OCI-LY7 (cell line): ENCODE measurements around the gene POPDC3. TPM values are rescaled to one million over a fixed set of nuclear protein-coding genes. Genes with fewer than 3 reads are reported as not detected.

ENCODE experiments used
- BruUV-seq: library from RNA; stranded (reverse); fragments of 400-500 nt; replicated peaks from 2 replicates; lab custom pipeline; 2021; lab: Mats Ljungman, UMichigan
- CTCF ChIA-PET: fragments of 300-600 bp; sonication (Branson Sonifier 250); formaldehyde crosslinking; loops from one replicate; lab custom pipeline; 2022; ENCODE audit warnings: antibody characterized with exemption; ENCODE audit not compliant: unreplicated experiment; lab: Charles Lee
- POLR2A ChIA-PET: fragments of 300-600 bp; sonication (Branson Sonifier 250); formaldehyde crosslinking; loops from one replicate; lab custom pipeline; 2022; ENCODE audit warnings: antibody characterized with exemption; lab: Charles Lee
- DNase-seq: peaks from one replicate; pipeline ENCODE4 v3.0.0-alpha.2; 2015; ENCODE audit warnings: low spot score
- H2AFZ ChIP-seq: fragments of 200-600 bp; sonication (generic), shearing (Covaris generic); 2 replicates; pipeline ENCODE4 v1.6.1; 2014; ENCODE audit warnings: mild to moderate bottlenecking, antibody characterized with exemption, low read length, moderate library complexity
- H3K27ac ChIP-seq: fragments of 200-600 bp; sonication (generic); 2 replicates; pipeline ENCODE4 v1.5.1; 2014; ENCODE audit warnings: mixed run types, low read depth, mild to moderate bottlenecking, moderate library complexity, low read length, inconsistent platforms; ENCODE audit not compliant: poor library complexity, severe bottlenecking
- H3K36me3 ChIP-seq: fragments of 200-600 bp; sonication (generic); 2 replicates; pipeline ENCODE4 v1.6.1; 2014; ENCODE audit warnings: mild to moderate bottlenecking, antibody characterized with exemption, low read length, moderate library complexity, mixed read lengths; ENCODE audit not compliant: insufficient read depth
- H3K4me1 ChIP-seq: fragments of 200-600 bp; sonication (generic); 2 replicates; pipeline ENCODE4 v1.5.1; 2014; ENCODE audit warnings: mild to moderate bottlenecking, low read length; ENCODE audit not compliant: insufficient read depth, poor library complexity, severe bottlenecking
- H3K4me2 ChIP-seq: fragments of 200-600 bp; sonication (generic); 2 replicates; pipeline ENCODE4 v1.6.1; 2014; ENCODE audit warnings: mild to moderate bottlenecking, low read length
- H3K4me3 ChIP-seq: fragments of 200-600 bp; sonication (generic); 2 replicates; pipeline ENCODE4 v1.5.1; 2014; ENCODE audit warnings: mild to moderate bottlenecking, low read depth, low read length; ENCODE audit not compliant: poor library complexity, severe bottlenecking
- H3K79me2 ChIP-seq: fragments of 200-600 bp; sonication (generic); 2 replicates; pipeline ENCODE4 v1.6.1; 2016; ENCODE audit warnings: low read depth, mild to moderate bottlenecking, low read length, moderate library complexity, mixed read lengths; ENCODE audit not compliant: insufficient read depth
- H3K9me2 ChIP-seq: fragments of 200-600 bp; sonication (generic); 2 replicates; pipeline ENCODE4 v1.6.1; 2016; ENCODE audit warnings: mild to moderate bottlenecking, low read length, mixed read lengths; ENCODE audit not compliant: insufficient read depth
- H3K9me3 ChIP-seq: fragments of 200-600 bp; sonication (generic); 2 replicates; pipeline ENCODE4 v1.6.1; 2014; ENCODE audit warnings: mild to moderate bottlenecking, mixed run types, low read length, mixed read lengths
- H4K20me1 ChIP-seq: fragments of 200-600 bp; sonication (generic); 2 replicates; pipeline ENCODE4 v1.6.1; 2014; ENCODE audit warnings: mild to moderate bottlenecking, antibody characterized with exemption, low read length, moderate library complexity, mixed read lengths; ENCODE audit not compliant: insufficient read depth
- EZH2phosphoT487 ChIP-seq: fragments of 200-600 bp; sonication (generic); IDR thresholded peaks from 2 replicates; pipeline ENCODE4 v1.6.1; 2018; ENCODE audit warnings: low read depth, borderline replicate concordance, mild to moderate bottlenecking, mixed run types, antibody characterized with exemption, low read length, moderate library complexity, mixed read lengths
- intact Hi-C: fragments of 100-400 bp; cut with micrococcal nuclease; formaldehyde crosslinking; loops from one replicate; pipeline ENCODE4 v1.10.0; 2022; ENCODE audit not compliant: unreplicated experiment
- total RNA-seq, 2 experiments: library from RNA; depleted of rRNA in 1 of 2; stranded (reverse); fragments of >200 nt in 1 of 2; shearing (Covaris generic) in 1 of 2; gene quantifications; 2 replicates each; pipeline ENCODE4 v1.2.3, GENCODE V29; 2014 to 2022
- TF ChIP-seq, protein P1 (sequence below): fragments of 200-600 bp; sonication (generic); conservative IDR thresholded peaks from 2 replicates; pipeline ENCODE4 v1.5.1; 2014; ENCODE audit warnings: mild to moderate bottlenecking, antibody characterized with exemption, low read length, moderate library complexity, mixed read lengths

Gene POPDC3
- total RNA-seq, 2 experiments from 2014 or later, result not detected

DNA sequence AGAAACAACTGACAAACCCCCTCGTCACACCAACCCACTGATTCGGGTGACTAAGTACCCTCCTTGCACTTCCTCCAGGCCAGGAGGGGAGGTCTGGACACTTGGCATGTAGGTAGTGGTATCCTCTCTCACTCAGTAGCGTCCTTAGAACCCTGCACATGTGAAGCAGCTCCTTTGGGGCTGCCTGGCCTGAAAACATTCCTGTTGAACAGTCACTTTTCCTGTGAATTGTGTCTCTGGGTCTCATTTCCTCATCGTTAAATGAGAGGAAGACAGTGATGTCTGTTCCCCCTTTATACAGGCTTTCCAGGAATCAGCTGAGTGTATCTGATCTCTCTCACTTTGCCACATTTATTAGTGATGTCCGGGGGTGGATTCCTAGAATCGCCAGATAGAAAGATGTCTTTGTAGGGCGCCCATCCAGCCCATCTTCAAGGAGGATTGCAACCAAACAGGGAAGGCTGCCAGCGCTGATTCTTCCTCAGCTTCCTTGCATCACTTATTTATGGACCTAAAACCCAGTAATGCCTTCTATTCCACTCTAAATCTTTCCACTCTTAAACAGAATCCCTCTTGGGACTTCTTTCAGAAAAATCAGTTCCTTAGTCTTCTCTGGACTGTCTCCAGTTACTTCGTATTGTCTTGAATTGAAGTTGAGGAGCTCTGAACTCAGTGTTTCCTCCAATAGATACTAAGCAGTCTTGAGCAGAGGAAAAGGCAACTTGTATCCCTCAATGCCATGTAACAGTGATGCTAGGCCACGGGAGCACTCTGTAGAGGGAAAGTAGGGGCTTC lies 9.4 kb upstream of the POPDC3 start:
- Histone ChIP-seq H3K9me2 (no peaks in the 10 kb centered on the region), H4K20me1 (no peaks in the 10 kb centered on the region), H2AFZ (no peak overlapping the region), H3K27ac (no peak overlapping the region), H3K9me3 (no peaks in the 10 kb centered on the region), H3K36me3 (no peaks in the 10 kb centered on the region), H3K4me2 (no peak overlapping the region), H3K4me3 (no peak overlapping the region), H3K79me2 (no peaks in the 10 kb centered on the region), H3K4me1 (no peaks in the 10 kb centered on the region)
- intact Hi-C loops, result no loop called here
- DNase-seq, result no peak
- no TSS peak for BruUV-seq
- TF ChIP-seq, protein P1, sequence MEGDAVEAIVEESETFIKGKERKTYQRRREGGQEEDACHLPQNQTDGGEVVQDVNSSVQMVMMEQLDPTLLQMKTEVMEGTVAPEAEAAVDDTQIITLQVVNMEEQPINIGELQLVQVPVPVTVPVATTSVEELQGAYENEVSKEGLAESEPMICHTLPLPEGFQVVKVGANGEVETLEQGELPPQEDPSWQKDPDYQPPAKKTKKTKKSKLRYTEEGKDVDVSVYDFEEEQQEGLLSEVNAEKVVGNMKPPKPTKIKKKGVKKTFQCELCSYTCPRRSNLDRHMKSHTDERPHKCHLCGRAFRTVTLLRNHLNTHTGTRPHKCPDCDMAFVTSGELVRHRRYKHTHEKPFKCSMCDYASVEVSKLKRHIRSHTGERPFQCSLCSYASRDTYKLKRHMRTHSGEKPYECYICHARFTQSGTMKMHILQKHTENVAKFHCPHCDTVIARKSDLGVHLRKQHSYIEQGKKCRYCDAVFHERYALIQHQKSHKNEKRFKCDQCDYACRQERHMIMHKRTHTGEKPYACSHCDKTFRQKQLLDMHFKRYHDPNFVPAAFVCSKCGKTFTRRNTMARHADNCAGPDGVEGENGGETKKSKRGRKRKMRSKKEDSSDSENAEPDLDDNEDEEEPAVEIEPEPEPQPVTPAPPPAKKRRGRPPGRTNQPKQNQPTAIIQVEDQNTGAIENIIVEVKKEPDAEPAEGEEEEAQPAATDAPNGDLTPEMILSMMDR, result no peak
- no peak for TF ChIP-seq EZH2phosphoT487
- POLR2A ChIA-PET, result no interaction called here
- CTCF ChIA-PET, result no interaction called here

GRCh38 chr6:105188251-105188650 lies 8.4 kb upstream of the POPDC3 start:
- no peak for DNase-seq
- intact Hi-C loops, result no loop called here
- BruUV-seq, result no TSS peak

More at GRCh38 chr6:105188251-105188650, 8.4 kb upstream of the POPDC3 start:
- H4K20me1 ChIP-seq, result no peaks in the 10 kb centered on the region
- TF ChIP-seq, protein P1, result no peak
- no peak for TF ChIP-seq EZH2phosphoT487
- H3K4me2 ChIP-seq, result no peak overlapping the region
- ChIA-PET CTCF (no interaction called here), POLR2A (interaction anchor here (0.6 kb wide), 1 partner anchor 91 kb away, joined by 3 read pairs; no protein-coding TSS in a partner anchor)
- H3K36me3 ChIP-seq, result no peaks in the 10 kb centered on the region
- H3K9me3 ChIP-seq, result no peaks in the 10 kb centered on the region
- no peak overlapping the region for H3K27ac ChIP-seq
- no peak overlapping the region for H3K4me3 ChIP-seq
- H3K79me2 ChIP-seq, result no peaks in the 10 kb centered on the region
- H2AFZ ChIP-seq, result no peak overlapping the region
- no peaks in the 10 kb centered on the region for H3K9me2 ChIP-seq
- no peaks in the 10 kb centered on the region for H3K4me1 ChIP-seq
